Glutamatergic neuron (in vitro differentiated cells): ENCODE measurements around the gene SLAMF9. TPM values are rescaled to one million over a fixed set of nuclear protein-coding genes. Genes with fewer than 3 reads are reported as not detected.

ENCODE experiments used
- DNase-seq: peaks from one replicate; pipeline ENCODE4 v3.0.0; 2022
- H3K27ac Mint-ChIP-seq: one replicate; pipeline ENCODE4 v1.8.0; 2020; ENCODE audit warnings: mild to moderate bottlenecking, mixed read lengths, inconsistent platforms; ENCODE audit not compliant: unreplicated experiment
- H3K27me3 Mint-ChIP-seq: one replicate; pipeline ENCODE4 v1.8.0; 2020; ENCODE audit warnings: mild to moderate bottlenecking, moderate library complexity, mixed read lengths, inconsistent platforms; ENCODE audit not compliant: unreplicated experiment
- H3K36me3 Mint-ChIP-seq: one replicate; pipeline ENCODE4 v1.8.0; 2020; ENCODE audit warnings: mild to moderate bottlenecking, mixed read lengths, inconsistent platforms; ENCODE audit not compliant: unreplicated experiment
- H3K4me1 Mint-ChIP-seq: one replicate; pipeline ENCODE4 v1.8.0; 2020; ENCODE audit warnings: mild to moderate bottlenecking, low read depth, mixed read lengths, inconsistent platforms; ENCODE audit not compliant: unreplicated experiment
- H3K4me3 Mint-ChIP-seq: one replicate; pipeline ENCODE4 v1.8.0; 2020; ENCODE audit warnings: mild to moderate bottlenecking, mixed read lengths, inconsistent platforms; ENCODE audit not compliant: unreplicated experiment
- H3K9me3 Mint-ChIP-seq: one replicate; pipeline ENCODE4 v1.8.0; 2020; ENCODE audit warnings: mild to moderate bottlenecking, moderate library complexity, mixed read lengths, inconsistent platforms; ENCODE audit not compliant: unreplicated experiment
- total RNA-seq: library from RNA; stranded (reverse); fragmentation: NEBNext Ultra II Directional; extraction: Animal tissue kit (Norgen Biotek cat#: 25700); gene quantifications from one replicate; pipeline ENCODE4 v1.2.1, GENCODE V29; 2021; ENCODE audit not compliant: unreplicated experiment
- TF ChIP-seq, protein P1 (sequence below): fragments of 200-600 bp; sonication (generic); IDR thresholded peaks from one replicate; pipeline ENCODE4 v1.5.0; 2021; ENCODE audit not compliant: partially characterized antibody, unreplicated experiment

The SLAMF9 gene
- total RNA-seq, 1 donor from 2014 or later, result not detected

DNA sequence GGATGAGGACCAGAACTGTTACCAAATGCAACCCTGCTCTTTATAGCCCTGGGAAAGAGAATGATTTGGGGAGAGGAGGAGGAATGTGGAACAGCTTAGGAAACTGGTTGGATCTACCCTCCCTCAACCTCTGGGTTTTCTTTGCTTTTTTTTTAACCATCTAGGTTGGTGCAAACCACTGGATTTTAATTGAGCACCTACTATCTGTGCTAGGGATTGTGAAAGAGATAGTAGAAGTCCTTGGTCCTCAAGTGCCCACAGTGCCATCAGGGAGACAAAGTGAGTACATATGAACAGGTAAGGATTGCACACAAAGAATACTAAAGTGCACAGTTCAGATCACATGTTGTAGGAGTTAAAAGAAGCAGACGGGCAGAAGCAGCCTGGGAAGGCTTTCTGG lies 33.4 kb downstream of the SLAMF9 start:
- Mint-ChIP-seq H3K27ac (no peak overlapping the region), H3K36me3 (peaks cover 8% of the 10 kb centered on the region), H3K4me3 (no peak overlapping the region), H3K4me1 (peaks cover 14% of the 10 kb centered on the region), H3K27me3 (peaks cover 15% of the 10 kb centered on the region), H3K9me3 (peaks cover 13% of the 10 kb centered on the region)
- no peak for DNase-seq
- TF ChIP-seq, protein P1, sequence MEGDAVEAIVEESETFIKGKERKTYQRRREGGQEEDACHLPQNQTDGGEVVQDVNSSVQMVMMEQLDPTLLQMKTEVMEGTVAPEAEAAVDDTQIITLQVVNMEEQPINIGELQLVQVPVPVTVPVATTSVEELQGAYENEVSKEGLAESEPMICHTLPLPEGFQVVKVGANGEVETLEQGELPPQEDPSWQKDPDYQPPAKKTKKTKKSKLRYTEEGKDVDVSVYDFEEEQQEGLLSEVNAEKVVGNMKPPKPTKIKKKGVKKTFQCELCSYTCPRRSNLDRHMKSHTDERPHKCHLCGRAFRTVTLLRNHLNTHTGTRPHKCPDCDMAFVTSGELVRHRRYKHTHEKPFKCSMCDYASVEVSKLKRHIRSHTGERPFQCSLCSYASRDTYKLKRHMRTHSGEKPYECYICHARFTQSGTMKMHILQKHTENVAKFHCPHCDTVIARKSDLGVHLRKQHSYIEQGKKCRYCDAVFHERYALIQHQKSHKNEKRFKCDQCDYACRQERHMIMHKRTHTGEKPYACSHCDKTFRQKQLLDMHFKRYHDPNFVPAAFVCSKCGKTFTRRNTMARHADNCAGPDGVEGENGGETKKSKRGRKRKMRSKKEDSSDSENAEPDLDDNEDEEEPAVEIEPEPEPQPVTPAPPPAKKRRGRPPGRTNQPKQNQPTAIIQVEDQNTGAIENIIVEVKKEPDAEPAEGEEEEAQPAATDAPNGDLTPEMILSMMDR, result no peak

DNA sequence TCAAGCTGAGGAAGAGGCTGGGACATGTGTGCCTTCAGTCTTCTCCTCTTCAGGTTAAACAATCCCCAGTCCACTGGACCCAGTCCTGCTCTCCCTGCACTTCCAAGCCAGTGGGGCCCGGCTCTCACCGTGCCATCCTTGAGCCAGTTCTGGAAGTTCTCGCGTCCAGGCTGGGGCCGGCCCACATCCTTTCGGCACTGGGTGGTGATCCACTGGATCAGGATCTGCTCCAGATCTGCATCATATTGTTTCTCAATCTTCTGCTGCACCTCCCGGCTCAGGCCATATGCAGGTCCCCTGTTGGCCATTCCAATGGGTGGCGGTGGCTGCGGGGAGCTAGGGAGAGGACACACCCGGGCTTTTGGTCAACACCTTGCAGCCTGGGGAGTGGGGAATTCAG lies 33.8 kb downstream of the SLAMF9 start:
- Mint-ChIP-seq H3K4me1 (peaks cover 14% of the 10 kb centered on the region), H3K27ac (no peak overlapping the region), H3K4me3 (no peak overlapping the region), H3K9me3 (peaks cover 13% of the 10 kb centered on the region), H3K36me3 (peaks cover 8% of the 10 kb centered on the region), H3K27me3 (peaks cover 13% of the 10 kb centered on the region)
- TF ChIP-seq, protein P1, result no peak
- no peak for DNase-seq

DNA sequence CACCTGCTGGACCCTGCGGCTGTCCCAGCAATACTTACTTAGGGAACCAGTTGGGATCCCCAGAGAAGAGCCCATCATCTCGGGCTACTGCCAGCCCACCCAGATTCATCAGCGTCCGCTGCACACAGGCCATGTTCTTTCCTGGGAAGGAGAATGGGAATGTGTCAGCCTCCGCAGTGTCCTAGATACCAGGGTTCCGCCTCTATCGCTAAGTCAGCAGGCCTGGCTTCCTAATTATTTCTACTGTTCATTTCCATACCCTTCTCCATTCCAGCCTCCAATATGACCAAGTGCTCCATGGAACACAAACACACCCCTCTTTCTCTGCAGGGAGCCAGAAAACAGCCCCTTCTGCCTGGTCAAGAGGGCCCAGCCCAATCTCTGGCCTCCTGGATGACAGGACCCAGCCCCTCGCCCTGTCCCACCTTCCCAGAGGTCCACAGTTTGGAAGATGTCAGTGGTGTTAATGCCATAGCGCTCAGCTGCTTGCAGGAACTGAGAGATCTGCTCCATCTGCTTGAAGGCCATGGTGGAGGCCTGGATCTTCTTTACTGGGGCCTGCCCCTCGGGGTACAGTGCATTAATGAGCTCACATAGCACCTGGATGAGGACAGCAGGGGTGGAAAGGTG lies 34.7 kb downstream of the SLAMF9 start:
- Mint-ChIP-seq H3K4me3 (no peak overlapping the region), H3K27ac (no peak overlapping the region), H3K4me1 (peaks cover 14% of the 10 kb centered on the region), H3K9me3 (peaks cover 15% of the 10 kb centered on the region), H3K36me3 (peaks cover 8% of the 10 kb centered on the region), H3K27me3 (peaks cover 13% of the 10 kb centered on the region)
- TF ChIP-seq, protein P1, result no peak
- no peak for DNase-seq

DNA sequence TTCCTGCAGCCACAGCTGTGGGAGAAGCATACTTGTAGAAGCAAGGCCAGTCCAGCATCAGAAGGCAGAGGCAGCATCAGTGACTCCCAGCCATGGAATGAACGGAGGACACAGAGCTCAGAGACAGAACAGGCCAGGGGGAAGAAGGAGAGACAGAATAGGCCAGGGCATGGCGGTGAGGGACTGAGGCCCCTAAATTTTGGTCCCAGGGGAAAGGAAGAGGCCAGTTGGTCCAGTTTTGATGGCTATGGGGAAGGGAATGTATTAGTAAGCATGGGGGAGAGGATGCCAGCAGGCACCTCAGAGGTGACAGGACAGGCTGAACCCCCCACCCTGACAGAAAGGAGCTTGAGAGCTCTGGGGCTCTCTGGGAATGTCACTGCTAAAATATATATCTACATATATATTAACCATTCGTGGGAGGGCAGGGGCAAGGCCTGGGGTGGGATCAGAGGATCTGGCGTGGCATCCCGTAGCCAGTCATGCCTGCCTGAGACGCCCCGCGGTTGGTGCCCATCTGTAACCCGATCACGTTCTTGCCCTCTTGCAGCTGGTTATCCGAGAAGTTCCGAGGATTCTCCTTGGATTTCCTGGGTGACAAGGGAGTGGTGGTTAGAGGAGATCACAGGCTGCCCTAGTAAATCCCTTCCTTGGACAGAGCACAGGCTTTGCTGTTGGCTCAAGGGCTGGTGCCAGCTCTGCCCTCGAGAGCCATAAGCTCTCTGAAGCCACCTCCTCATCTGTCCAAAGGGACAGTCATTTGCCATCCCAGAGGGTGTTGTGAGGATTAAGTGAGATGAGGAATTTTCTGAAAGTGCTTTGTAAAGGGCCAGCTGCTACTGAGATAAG lies 35.5 kb downstream of the SLAMF9 start:
- peaks cover 13% of the 10 kb centered on the region for H3K9me3 Mint-ChIP-seq
- peaks cover 10% of the 10 kb centered on the region for H3K27me3 Mint-ChIP-seq
- peaks cover 8% of the 10 kb centered on the region for H3K36me3 Mint-ChIP-seq
- DNase-seq, result no peak
- H3K4me1 Mint-ChIP-seq, result peaks cover 14% of the 10 kb centered on the region
- no peak overlapping the region for H3K27ac Mint-ChIP-seq
- no peak overlapping the region for H3K4me3 Mint-ChIP-seq
- TF ChIP-seq, protein P1, result no peak
